Heart left ventricle (tissue), 13 donors: ENCODE results near the gene IGF1R.

Experiments used
- CTCF ChIP-seq, 12 donors: fragments of 200-600 bp; sonication (generic) in 4 of 12; IDR thresholded peaks; one replicate each; pipeline versions ENCODE4 v1.5.0 to v1.8.0; 2018 to 2022; ENCODE audit warnings: antibody characterized with exemption in 12 of 12, mild to moderate bottlenecking in 5 of 12
- POLR2A ChIP-seq, 2 donors: fragments of 450-650 bp; IDR thresholded peaks; one replicate each; pipeline ENCODE4 v1.6.1; 2017; ENCODE audit warnings: antibody characterized with exemption in 2 of 2, mild to moderate bottlenecking in 2 of 2, moderate library complexity in 2 of 2
- donor health status: ischemic (EF 13 %, LVEDD 7.1; RV severe dilation, severe dysfunction).
- donor health status: DM: no; HTN: yes; CAD: no.
- donor health status: DM: no; HTN: no; CAD: no.
- donor health status: ischemic (EF 25% LVEDD 6.9; RV normal size, moderate dysfunction).
- donor health status: ischemic (EF 25% LVEDD 5.7; RV mildly dilated, moderate dysfunction).
- donor health status: ischemic (EF 35%, LVEDD 5.7; RV mildly dilated, moderate dysfunction).
- donor health status: nonischemic (EF 11% LVEDD 7.7; RV severe dilation, severe dysfunction).
- donor health status: DM: yes; HTN: yes; CAD: no.
- donor health status: PGD.
- donor health status: ischemic (EF 29% LVEDD 5.4; RV normal size, mild dysfunction).
- donor health status: nonischemic (EF 23%, LVEDD 6.1; RV moderate dilation, normal function).

- TF ChIP-seq POLR2A (IDR thresholded peaks at IDR 0.05) = no peak
- no peak for TF ChIP-seq CTCF (IDR thresholded peaks at IDR 0.05)
Measured at GRCh38 chr15:98795980-98796379, 147.6 kb downstream of the IGF1R start.
